Pulmonary artery endothelial cell (primary cell): ENCODE results near the gene NR3C2. TPM values are rescaled to one million over a fixed set of nuclear protein-coding genes. Genes with fewer than 3 reads are reported as not detected.

Source experiments
- DNase-seq: peaks from one replicate; pipeline ENCODE4 v3.0.0-alpha.2; 2011; ENCODE audit warnings: low read depth, low spot score
- total RNA-seq: library from RNA; depleted of rRNA; stranded (reverse); fragments of >200 nt; gene quantifications from 2 replicates; pipeline ENCODE4 v1.2.3, GENCODE V29; 2014

Gene NR3C2
- total RNA-seq, 1 donor from 2014 or later, result 7.6 TPM

DNA sequence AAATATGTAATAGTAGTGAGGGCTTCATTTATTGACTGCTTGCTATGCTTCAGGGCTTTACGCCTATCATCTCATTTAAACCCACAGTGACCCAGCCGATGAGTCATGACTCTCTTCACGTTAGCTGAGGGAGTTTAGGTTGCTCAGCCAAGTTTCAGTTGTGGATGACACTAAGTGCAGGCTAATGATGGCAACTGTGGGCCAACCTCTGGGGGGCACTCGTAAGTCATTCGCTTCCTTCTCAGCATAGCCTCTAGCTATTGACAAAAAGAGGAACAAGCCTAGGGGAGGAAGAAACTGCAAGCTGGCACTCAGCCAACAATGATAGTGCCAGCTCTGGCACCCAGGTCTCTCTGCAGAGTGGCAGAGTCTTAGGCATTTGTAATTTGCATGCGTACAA lies 385.3 kb downstream of the NR3C2 start:
- no peak for DNase-seq

DNA sequence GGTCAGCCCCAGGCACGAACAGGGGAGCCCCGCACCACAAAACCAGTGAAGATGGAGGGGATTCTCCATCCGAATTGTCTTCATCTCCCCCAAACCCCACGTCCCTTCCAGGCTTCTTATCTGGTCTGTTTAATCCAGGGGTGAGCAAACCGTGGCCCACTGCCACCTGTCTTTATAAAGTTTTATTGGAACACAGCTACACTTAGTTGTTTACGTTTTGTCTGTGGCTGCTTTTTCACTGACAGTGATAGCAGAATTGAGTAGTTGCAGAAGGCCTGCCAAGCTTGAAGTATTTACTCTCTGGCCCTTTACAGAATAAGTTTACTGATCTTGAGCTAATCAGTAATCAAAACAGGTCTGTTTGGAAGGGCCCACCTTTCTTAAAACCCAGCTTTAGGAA lies 386.4 kb downstream of the NR3C2 start:
- no peak for DNase-seq

DNA sequence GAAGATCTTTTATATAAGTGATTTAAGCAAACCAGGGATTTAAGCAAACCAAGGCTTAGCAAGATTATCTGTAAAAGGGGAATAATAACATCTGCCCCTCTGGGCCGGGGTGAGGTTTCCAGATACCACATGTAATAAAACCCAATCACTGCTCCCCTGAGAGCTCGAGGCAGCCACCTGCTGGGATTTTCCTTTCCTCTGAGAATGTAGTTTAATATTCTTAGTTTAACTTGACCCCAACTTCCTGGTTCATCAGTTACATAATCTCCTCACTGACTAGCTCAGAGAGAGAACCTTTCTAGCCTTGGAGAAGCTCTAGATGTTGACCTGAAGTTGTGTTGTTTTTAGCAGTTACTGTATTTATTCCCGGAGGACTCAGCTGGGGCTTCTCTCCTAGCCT lies 387.9 kb downstream of the NR3C2 start:
- DNase-seq, result no peak

DNA sequence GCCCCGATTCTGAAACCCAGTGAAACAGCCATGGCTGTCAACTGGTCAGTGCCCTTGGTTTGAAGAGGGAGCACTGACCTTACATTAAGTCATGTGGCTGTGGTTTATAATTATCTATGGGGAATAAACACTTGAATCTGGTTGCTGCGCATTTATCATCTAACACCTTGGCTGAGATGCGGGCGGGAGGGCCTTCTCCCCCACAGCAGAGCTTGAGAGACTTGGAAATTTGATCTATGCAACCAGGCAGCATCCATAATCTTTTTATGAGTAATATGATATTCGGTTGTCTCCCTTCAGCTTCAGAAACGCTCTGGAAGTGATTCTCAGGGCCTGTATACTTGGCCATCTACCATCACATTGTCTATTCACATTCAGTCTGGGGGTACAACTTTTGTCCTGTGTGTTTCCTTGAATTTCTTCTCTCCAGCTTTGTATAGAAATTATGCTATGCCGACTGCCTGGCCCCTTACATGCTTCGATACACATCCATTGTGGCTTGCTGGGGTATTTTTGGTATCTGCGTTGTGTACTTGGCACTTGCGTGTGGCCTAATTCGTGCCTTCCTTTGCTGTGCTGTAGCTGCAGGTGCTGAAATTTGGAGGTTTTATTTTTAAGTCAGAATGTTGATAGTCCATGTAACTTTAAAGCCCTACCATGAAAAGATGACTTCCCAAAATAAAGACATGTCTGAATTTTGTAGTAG lies 388.8 kb downstream of the NR3C2 start:
- DNase-seq, result no peak

DNA sequence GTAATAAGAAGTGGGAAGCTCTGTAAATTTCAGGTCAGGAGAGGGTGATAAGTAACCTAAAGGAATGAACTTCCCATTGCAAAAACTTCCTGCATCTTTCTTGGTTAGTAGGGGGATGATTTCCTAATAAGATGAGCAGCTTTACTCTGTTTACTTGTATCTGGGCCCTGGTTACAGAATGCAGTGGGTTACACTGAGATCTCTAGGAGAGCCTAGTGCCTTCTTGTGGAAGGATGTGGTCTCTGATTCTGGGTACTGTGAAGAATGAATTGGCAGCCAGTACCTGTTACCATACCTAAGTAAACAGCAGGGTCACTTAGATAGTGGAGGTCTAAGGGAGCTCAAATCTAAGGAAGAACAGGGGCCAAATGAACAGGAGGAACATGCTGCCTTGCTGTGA lies 389.8 kb downstream of the NR3C2 start:
- DNase-seq, result no peak

DNA sequence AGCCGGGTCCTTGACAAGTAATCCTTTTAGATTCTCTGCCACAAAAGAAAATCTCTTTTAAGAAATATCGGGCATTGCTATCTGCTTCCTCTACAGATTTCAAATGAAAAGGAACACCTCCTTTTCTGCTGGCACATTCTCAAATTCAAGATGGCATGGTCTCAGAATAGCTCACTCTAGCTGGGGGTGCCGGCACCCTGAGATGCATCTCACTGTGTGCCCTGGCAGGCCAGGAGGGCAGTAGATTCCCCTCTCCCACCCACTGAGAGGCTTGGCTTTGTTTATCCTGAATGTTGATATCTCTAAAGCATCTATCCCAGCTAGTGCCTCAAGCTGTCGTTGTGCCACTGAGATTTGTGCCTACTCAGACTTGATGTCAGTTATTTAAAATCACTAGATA lies 390.8 kb downstream of the NR3C2 start:
- DNase-seq, result no peak

DNA sequence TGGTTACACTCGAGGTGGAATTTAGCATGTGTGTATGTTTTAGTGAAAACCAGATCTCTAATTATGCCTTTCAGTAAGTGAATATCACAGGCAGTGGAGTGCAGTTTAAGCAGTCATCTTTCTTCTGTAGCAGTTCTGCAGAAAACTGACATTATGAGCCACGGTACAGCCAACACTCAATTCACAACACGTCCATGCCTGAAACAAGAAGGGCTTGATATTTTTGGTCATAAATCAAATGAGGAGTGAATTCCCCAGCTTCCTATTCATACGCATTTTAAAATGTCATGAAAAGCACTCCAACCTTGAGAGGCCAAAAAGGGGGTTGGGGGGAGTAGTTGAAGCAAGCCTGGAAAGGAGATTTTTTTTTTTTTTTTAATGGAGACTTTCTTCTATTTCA lies 393.6 kb downstream of the NR3C2 start:
- no peak for DNase-seq

DNA sequence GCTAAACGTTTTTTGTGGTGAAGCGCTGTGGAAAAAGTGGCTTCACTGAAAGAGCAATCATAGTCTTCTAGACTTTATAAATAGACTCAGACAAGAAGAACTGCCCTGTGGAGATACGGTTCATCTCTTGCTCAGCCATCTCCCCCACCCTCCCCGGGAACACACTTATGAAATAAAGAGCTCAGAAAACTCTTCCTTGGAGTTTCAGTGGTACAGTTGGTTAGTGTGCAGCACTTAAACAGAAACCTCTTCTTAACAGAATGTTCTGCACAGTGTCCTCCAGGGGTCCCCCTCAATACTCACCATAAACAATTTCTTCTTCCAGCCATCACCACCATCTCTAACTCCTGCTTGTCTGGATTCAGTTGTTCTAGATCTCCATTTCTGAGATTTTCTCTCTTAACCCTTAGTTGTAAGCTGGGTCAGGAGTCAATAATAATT lies 397.3 kb downstream of the NR3C2 start:
- no peak for DNase-seq

DNA sequence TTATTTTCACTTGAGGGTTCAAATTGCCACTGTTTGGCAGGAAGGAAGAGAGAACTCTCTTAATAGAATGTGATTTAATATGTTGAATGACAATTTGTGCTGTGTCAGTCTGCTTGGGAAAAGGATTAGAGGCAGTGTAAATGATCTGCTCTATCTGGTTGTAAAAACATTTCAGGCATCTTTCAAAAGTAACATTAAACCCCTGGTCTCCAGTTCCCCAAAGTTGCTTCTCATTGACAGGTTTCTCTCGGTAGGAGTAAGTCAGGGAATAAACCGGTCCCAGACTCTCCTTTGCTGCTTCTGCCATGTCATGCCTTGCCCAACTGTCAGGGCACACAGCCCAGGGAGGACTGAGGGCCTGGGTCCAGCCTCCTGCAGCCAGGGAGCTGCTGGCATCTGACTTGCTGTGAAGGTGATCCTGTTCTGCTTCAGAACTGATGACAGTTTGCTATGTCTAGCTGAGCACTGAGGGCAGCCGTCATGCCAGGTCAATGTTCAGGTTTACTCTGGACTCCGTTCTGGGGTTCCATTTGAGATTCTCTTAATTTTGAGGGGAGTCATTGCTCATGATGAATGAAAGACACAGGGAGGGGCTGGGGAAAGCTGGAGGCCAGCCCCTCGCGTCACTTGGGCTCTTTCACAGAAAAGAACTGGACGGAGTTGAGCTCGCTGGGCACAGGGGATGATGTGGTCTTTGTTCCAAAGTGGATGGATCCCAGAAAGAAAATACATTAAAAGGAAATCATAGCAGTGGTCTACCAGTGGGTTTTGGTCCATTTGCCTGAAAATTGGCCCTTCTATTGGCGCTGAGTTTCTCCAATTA lies 397.9 kb downstream of the NR3C2 start:
- no peak for DNase-seq

DNA sequence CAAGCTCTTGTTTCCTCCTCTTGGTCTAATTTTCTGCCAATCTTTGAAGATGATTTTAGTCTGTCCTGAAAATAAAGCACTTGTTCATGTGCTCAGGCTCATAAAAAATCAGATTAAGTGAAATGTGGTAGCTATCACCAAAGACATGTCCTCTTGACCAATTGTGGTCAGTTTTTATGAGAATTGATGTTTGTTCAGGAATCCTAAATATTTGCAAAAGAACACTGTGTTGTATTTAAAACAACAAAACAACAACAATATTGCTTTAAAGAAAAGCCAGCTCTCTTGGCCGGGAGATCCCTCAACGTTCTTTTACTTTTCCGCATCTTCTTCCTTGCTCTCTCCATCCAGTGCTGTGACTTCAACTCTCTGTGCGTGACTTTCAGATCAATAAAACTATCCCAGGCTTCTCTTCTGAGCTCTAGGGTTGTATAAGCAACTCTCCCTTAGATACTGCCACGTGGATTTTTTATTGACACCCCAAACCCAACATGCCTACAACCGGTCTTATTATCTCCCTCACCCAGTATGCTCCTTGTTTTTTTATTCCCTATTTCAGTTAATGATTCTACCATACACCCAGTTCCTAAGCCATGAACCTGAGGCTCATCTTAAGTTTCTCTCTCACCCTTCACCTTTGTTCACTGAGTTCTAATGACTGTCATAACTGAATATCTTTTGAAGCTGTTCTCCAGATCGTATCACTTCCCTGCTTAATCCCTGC lies 400.4 kb downstream of the NR3C2 start:
- no peak for DNase-seq

DNA sequence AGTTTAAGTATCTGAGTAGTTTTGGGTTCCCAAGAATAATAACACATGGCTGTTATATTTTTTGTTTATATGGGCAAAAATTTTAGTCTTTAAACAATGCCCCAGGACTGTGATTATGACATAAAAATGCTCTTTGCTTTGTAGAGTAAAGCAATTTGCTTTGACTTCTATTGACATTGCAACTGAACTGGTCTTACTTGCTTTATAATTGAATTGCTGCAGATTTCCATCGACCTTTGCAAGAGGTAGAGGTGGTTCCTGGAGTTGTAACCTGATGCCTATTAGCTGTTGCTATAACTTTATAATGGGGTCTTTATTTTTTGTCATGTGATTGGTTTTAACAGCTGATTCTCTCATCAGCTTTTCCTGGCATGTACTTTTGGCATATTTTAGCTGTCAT lies 407.4 kb downstream of the NR3C2 start:
- DNase-seq, result no peak

DNA sequence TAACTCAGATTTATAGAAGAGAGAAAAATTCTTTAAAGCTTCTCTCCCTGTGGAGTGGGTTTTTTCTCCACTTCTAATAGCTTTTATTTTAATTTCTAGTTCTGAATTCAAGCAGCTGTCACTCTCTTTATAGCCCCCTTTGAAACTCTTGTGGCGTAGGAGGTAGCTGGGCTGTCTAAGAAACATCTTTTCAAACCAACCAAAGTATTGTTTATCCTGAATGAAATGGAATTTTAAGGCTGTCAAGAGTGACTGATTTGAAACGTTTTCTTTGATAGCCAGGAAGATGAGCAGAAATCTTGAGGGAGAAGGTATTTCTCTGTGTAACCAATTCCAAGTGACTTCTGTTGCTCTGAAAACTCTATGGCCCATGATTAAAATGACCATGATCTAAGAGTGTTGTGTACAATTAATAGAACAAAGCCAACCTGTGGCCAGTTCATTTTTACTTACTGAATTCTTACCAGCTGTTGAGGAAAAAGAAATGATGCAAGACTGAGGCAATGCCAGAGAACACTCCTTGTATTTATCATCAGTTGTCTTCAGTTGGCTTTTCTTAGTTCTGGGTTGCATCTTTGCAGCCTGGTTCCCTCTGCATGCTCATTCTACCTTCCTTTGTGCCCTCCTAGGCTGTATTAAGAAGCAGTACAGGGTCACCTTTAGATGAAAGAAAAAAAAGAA lies 411.9 kb downstream of the NR3C2 start:
- no peak for DNase-seq

DNA sequence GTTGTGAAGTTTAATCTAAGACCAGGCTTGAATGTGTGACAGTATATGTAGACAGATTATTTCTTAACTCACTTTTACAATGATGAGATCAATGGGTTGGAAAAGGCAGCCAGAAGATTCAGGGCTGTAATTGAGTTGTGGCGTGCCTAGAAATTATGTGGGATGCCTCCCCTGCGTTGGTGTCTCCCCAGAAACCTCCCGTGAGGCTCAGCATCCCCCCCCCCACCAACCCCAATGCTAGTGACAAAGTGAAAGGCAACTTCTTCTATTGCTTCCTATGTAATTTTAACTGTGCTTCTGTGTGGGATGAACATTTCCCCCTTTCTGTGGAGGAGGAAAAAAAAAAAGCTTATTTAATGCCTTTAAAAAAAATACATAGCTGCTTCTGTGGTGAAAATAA lies 412.4 kb downstream of the NR3C2 start:
- no peak for DNase-seq
